IMR-90 (cell line): ENCODE data around the gene CD96. TPM values are rescaled to one million over a fixed set of nuclear protein-coding genes. Genes with fewer than 3 reads are reported as not detected.

Experiments
- ATAC-seq: fragments of 200-7000 bp; cut with Tn5 transposase; 2 replicates; pipeline ENCODE4 v1.9.1; 2020; ENCODE audit warnings: low read depth, mild to moderate bottlenecking, moderate library complexity
- BruUV-seq: library from RNA; stranded (reverse); fragments of 400-500 nt; replicated peaks from 2 replicates; lab custom pipeline; 2021; lab: Mats Ljungman, UMichigan
- CTCF ChIA-PET: fragments of 300-600 bp; formaldehyde crosslinking; extraction: SDS; loops from one replicate; lab custom pipeline; 2021; ENCODE audit warnings: antibody characterized with exemption; lab: Yijun Ruan, JAX
- POLR2A ChIA-PET: fragments of 300-600 bp; sonication (Branson Sonifier 250); formaldehyde crosslinking; loops from one replicate; lab custom pipeline; 2022; ENCODE audit warnings: antibody characterized with exemption; ENCODE audit not compliant: unreplicated experiment; lab: Charles Lee
- DNase-seq: peaks from one replicate; pipeline ENCODE4 v3.0.0; 2013
- H2AFZ ChIP-seq: replicated peaks from 2 replicates; pipeline ENCODE3; 2013; ENCODE audit warnings: low read length, mild to moderate bottlenecking; ENCODE audit not compliant: poor library complexity
- H2AK5ac ChIP-seq: 2 replicates; pipeline ENCODE4 v1.6.1; 2013; ENCODE audit warnings: low read depth, low read length, inconsistent platforms
- H2AK9ac ChIP-seq: replicated peaks from 2 replicates; pipeline ENCODE3; 2013; ENCODE audit warnings: mild to moderate bottlenecking, low read depth, low read length, moderate library complexity; ENCODE audit not compliant: poor library complexity
- H2BK120ac ChIP-seq: 2 replicates; pipeline ENCODE4 v1.6.1; 2013; ENCODE audit warnings: low read depth, low read length, inconsistent platforms
- H2BK15ac ChIP-seq: 3 replicates; pipeline ENCODE4 v1.6.1; 2013; ENCODE audit warnings: low read depth, low read length, inconsistent platforms
- H2BK20ac ChIP-seq: 2 replicates; pipeline ENCODE4 v1.6.1; 2013; ENCODE audit warnings: low read depth, mild to moderate bottlenecking, inconsistent platforms, low read length, moderate library complexity
- H2BK5ac ChIP-seq: 2 replicates; pipeline ENCODE4 v1.6.1; 2013; ENCODE audit warnings: mild to moderate bottlenecking, low read depth, low read length, inconsistent platforms; ENCODE audit not compliant: poor library complexity, severe bottlenecking
- H3K14ac ChIP-seq: replicated peaks from 2 replicates; pipeline ENCODE4 v1.6.1; 2013; ENCODE audit warnings: low read depth, low read length, inconsistent platforms
- H3K18ac ChIP-seq: 2 replicates; pipeline ENCODE4 v1.6.1; 2013; ENCODE audit warnings: low read depth, low read length, control low read depth
- H3K23ac ChIP-seq: 2 replicates; pipeline ENCODE4 v1.6.1; 2013; ENCODE audit warnings: low read depth, low read length, inconsistent platforms
- H3K27ac ChIP-seq: 2 replicates; pipeline ENCODE4 v1.5.1; 2013; ENCODE audit warnings: mild to moderate bottlenecking, control low read depth, low read length; ENCODE audit not compliant: insufficient read depth
- H3K27me3 ChIP-seq: 2 replicates; pipeline ENCODE4 v1.6.1; 2013; ENCODE audit warnings: low read length; ENCODE audit not compliant: control insufficient read depth, insufficient read depth
- H3K36me3 ChIP-seq: 2 replicates; pipeline ENCODE4 v1.6.1; 2013; ENCODE audit warnings: low read length, mixed read lengths; ENCODE audit not compliant: control insufficient read depth, insufficient read depth
- H3K4ac ChIP-seq: 2 replicates; pipeline ENCODE4 v1.6.1; 2013; ENCODE audit warnings: low read depth, low read length, inconsistent platforms
- H3K4me1 ChIP-seq: 2 replicates; pipeline ENCODE4 v1.6.1; 2013; ENCODE audit warnings: low read length, mixed read lengths; ENCODE audit not compliant: control insufficient read depth, insufficient read depth
- H3K4me2 ChIP-seq: 2 replicates; pipeline ENCODE4 v1.6.1; 2013; ENCODE audit warnings: low read depth, mild to moderate bottlenecking, control low read depth, low read length, moderate library complexity
- H3K4me3 ChIP-seq: 2 replicates; pipeline ENCODE4 v1.5.1; 2013; ENCODE audit warnings: low read depth, mild to moderate bottlenecking, control low read depth, low read length, moderate library complexity; ENCODE audit not compliant: insufficient read depth
- H3K56ac ChIP-seq: 2 replicates; pipeline ENCODE4 v1.6.1; 2013; ENCODE audit warnings: low read length, inconsistent platforms; ENCODE audit not compliant: insufficient read depth; ENCODE audit errors: extremely low read depth
- H3K79me1 ChIP-seq, 2 experiments: 2 replicates each; pipeline ENCODE4 v1.6.1; 2013; ENCODE audit warnings: low read length in 2 of 2, inconsistent platforms in 1 of 2, low read depth in 1 of 2
- H3K9ac ChIP-seq: 2 replicates; pipeline ENCODE4 v1.6.1; 2013; ENCODE audit warnings: low read depth, low read length, control low read depth
- H3K9me1 ChIP-seq: 2 replicates; pipeline ENCODE4 v1.6.1; 2013; ENCODE audit warnings: low read length, inconsistent platforms; ENCODE audit not compliant: insufficient read depth
- H3K9me3 ChIP-seq: 2 replicates; pipeline ENCODE4 v1.6.1; 2013; ENCODE audit warnings: low read length; ENCODE audit not compliant: control insufficient read depth, insufficient read depth
- H4K20me1 ChIP-seq: 2 replicates; pipeline ENCODE4 v1.6.1; 2013; ENCODE audit warnings: low read length, inconsistent platforms; ENCODE audit not compliant: insufficient read depth
- H4K5ac ChIP-seq: 2 replicates; pipeline ENCODE4 v1.6.1; 2013; ENCODE audit warnings: mild to moderate bottlenecking, low read depth, low read length, control low read depth
- H4K8ac ChIP-seq, 2 experiments: 2 replicates each; pipeline ENCODE4 v1.6.1; 2013; ENCODE audit warnings: low read depth in 2 of 2, low read length in 2 of 2, control low read depth in 1 of 2, inconsistent platforms in 1 of 2
- H4K91ac ChIP-seq: 2 replicates; pipeline ENCODE4 v1.6.1; 2013; ENCODE audit warnings: low read depth, low read length, inconsistent platforms; ENCODE audit not compliant: insufficient read depth
- BHLHE40 ChIP-seq: fragments of 150-350 bp; IDR thresholded peaks from 2 replicates; pipeline ENCODE4 v1.6.1; 2016; ENCODE audit warnings: mild to moderate bottlenecking, low read depth, low read length
- CEBPB ChIP-seq: IDR thresholded peaks from 2 replicates; pipeline ENCODE4 v1.6.1; 2012; ENCODE audit warnings: low read depth, low read length, improper control_type of control experiment
- CHD1 ChIP-seq: IDR thresholded peaks from 2 replicates; pipeline ENCODE4 v1.6.1; 2012; ENCODE audit warnings: low read depth, low read length, improper control_type of control experiment
- CTCF ChIP-seq: conservative IDR thresholded peaks from 2 replicates; pipeline ENCODE4 v1.5.1; 2012; ENCODE audit warnings: mild to moderate bottlenecking, low read depth, low read length, improper control_type of control experiment
- ELK1 ChIP-seq: fragments of 150-350 bp; IDR thresholded peaks from 2 replicates; pipeline ENCODE4 v1.6.1; 2016; ENCODE audit warnings: low read depth, mild to moderate bottlenecking, low read length, moderate library complexity, borderline replicate concordance
- FOS ChIP-seq: fragments of 150-350 bp; IDR thresholded peaks from 2 replicates; pipeline ENCODE4 v1.6.1; 2016; ENCODE audit warnings: low read depth, low read length
- MAFK ChIP-seq: IDR thresholded peaks from 2 replicates; pipeline ENCODE4 v1.6.1; 2012; ENCODE audit warnings: low read depth, low read length, improper control_type of control experiment
- MAZ ChIP-seq: IDR thresholded peaks from 2 replicates; pipeline ENCODE4 v1.6.1; 2012; ENCODE audit warnings: low read depth, mild to moderate bottlenecking, low read length, improper control_type of control experiment, moderate library complexity, borderline replicate concordance
- MXI1 ChIP-seq: IDR thresholded peaks from 2 replicates; pipeline ENCODE4 v1.6.1; 2012; ENCODE audit warnings: low read depth, mild to moderate bottlenecking, low read length, moderate library complexity, borderline replicate concordance
- NFE2L2 ChIP-seq: fragments of 150-350 bp; IDR thresholded peaks from 2 replicates; pipeline ENCODE4 v1.6.1; 2016; ENCODE audit warnings: low read depth, mild to moderate bottlenecking, low read length
- POLR2A ChIP-seq: IDR thresholded peaks from 2 replicates; pipeline ENCODE4 v1.6.1; 2012; ENCODE audit warnings: mild to moderate bottlenecking, low read depth, low read length
- RCOR1 ChIP-seq: IDR thresholded peaks from 2 replicates; pipeline ENCODE4 v1.6.1; 2012; ENCODE audit warnings: mild to moderate bottlenecking, low read length, improper control_type of control experiment; ENCODE audit not compliant: insufficient replicate concordance
- RFX5 ChIP-seq: IDR thresholded peaks from 2 replicates; pipeline ENCODE4 v1.8.0; 2012; ENCODE audit warnings: low read depth, mild to moderate bottlenecking, low read length, moderate library complexity
- SMC3 ChIP-seq: fragments of 150-350 bp; IDR thresholded peaks from 2 replicates; pipeline ENCODE4 v1.6.1; 2016; ENCODE audit warnings: low read depth, mild to moderate bottlenecking, antibody characterized with exemption, low read length, moderate library complexity
- USF2 ChIP-seq: fragments of 150-350 bp; IDR thresholded peaks from 2 replicates; pipeline ENCODE4 v1.6.1; 2017; ENCODE audit warnings: mild to moderate bottlenecking, antibody characterized with exemption, low read length, low read depth
- WGBS, 2 experiments: methylation state at CpG; one replicate each; pipeline versions ENCODE4 v1.1.5 to v1.1.7; 2013; ENCODE audit warnings: missing lambda C conversion rate in 2 of 2; ENCODE audit not compliant: insufficient read length in 1 of 2; ENCODE audit errors: extremely low coverage in 2 of 2; 5-methylcytosine and 5-hydroxymethylcytosine counted together
- dilution Hi-C: fragments of 300-500 bp; cut with HindIII; formaldehyde crosslinking; loops from one replicate; pipeline ENCODE4 v1.14.3; 2018; ENCODE audit warnings: low sequenced_read_pairs; ENCODE audit not compliant: unreplicated experiment
- in situ Hi-C: fragments of 300-500 bp; cut with MboI; formaldehyde crosslinking; loops from 3 replicates; pipeline ENCODE4 v1.14.3; 2019; ENCODE audit warnings: low sequenced_read_pairs, inconsistent platforms, mixed read lengths
- intact Hi-C: fragments of 100-400 bp; cut with micrococcal nuclease; formaldehyde crosslinking; loops from 2 replicates; pipeline ENCODE4 v1.10.0; 2022
- polyA plus RNA-seq, 3 experiments: library from polyadenylated mRNA; depleted of rRNA; stranded (reverse); fragments of >200 nt; gene quantifications; 2 replicates each; pipeline ENCODE4 v1.2.3, GENCODE V29; 2012; ENCODE audit warnings: low replicate concordance in 1 of 3
- total RNA-seq: library from RNA; depleted of rRNA; stranded (reverse); fragments of >200 nt; gene quantifications from 2 replicates; pipeline ENCODE4 v1.2.3, GENCODE V29; 2012

CD96 gene
- total and polyA plus RNA-seq, 2 of the 4 experiments (the other 2 are of a cell fraction), result 0.05 to 0.18 TPM

- CTCF ChIA-PET, result no interaction called here
- no peak overlapping the region for H2AK9ac ChIP-seq
- H3K4me3 ChIP-seq, result no peak overlapping the region
- no peaks in the 10 kb centered on the region; the same call in 1 of the 2 replicates for H3K27me3 ChIP-seq
- H3K23ac ChIP-seq, result no peak overlapping the region
- no peak overlapping the region for H2BK15ac ChIP-seq
- H3K18ac ChIP-seq, result no peak overlapping the region
- dilution Hi-C loops (no loop called here), intact Hi-C loops (no loop called here), in situ Hi-C loops (no loop called here)
- H2BK120ac ChIP-seq, result no peak overlapping the region
- no peak overlapping the region for H3K4me2 ChIP-seq
- TF ChIP-seq MAZ, result no peak
- no peak for TF ChIP-seq NFE2L2
- TF ChIP-seq CTCF, result no peak
- no peak for TF ChIP-seq USF2
- TF ChIP-seq SMC3, result no peak
- no peak for TF ChIP-seq MAFK
- TF ChIP-seq BHLHE40, result no peak
- TF ChIP-seq ELK1, result no peak
- TF ChIP-seq FOS, result no peak
- no peak for TF ChIP-seq MXI1
- no peak for TF ChIP-seq POLR2A
- no peak for TF ChIP-seq CEBPB
- no peak for TF ChIP-seq CHD1
- no peak for TF ChIP-seq RCOR1
- no peak for TF ChIP-seq RFX5
- H2AFZ ChIP-seq, result no peak overlapping the region
- no CpG with 5 or more reads among the region's 1 CpG for WGBS, 2 experiments
- no peaks in the 10 kb centered on the region for H3K4me1 ChIP-seq
- H3K14ac ChIP-seq, result no peak overlapping the region
- no peak overlapping the region for H2AK5ac ChIP-seq
- BruUV-seq, result no TSS peak
- no peak overlapping the region for H4K91ac ChIP-seq
- H3K9ac ChIP-seq, result no peak overlapping the region
- no peak for ATAC-seq
- no peak overlapping the region for H4K5ac ChIP-seq
- H2BK20ac ChIP-seq, result no peak overlapping the region
- H3K9me1 ChIP-seq, result no peaks in the 10 kb centered on the region
- H3K9me3 ChIP-seq, result no peaks in the 10 kb centered on the region
- DNase-seq, result peak; percentile 19
- no peaks in the 10 kb centered on the region for H3K79me1 ChIP-seq
- POLR2A ChIA-PET, result no interaction called here
- no peaks in the 10 kb centered on the region for H4K20me1 ChIP-seq
- H3K4ac ChIP-seq, result no peak overlapping the region
- H3K56ac ChIP-seq, result no peak overlapping the region
- no peak overlapping the region for H3K27ac ChIP-seq
- no peak overlapping the region; a peak in 1 of 4 replicates for H4K8ac ChIP-seq
- H2BK5ac ChIP-seq, result no peak overlapping the region
- no peaks in the 10 kb centered on the region for H3K36me3 ChIP-seq
Observed at GRCh38 chr3:111548092-111548491, 6.1 kb downstream of the CD96 start.
